ENCODE data around the gene LHFPL5. TPM values are rescaled to one million over a fixed set of nuclear protein-coding genes. Genes with fewer than 3 reads are reported as not detected.

The LHFPL5 gene
- total and polyA plus RNA-seq, 2 experiments from 2014 or later: 0.10 TPM; not detected in 1

- H3K9me3 ChIP-seq (ENCODE audit: low read depth): no peaks in the 10 kb centered on the region
- TF ChIP-seq EZH2 (IDR thresholded peaks at IDR 0.05; ENCODE audit: borderline replicate concordance): no peak
- TF ChIP-seq, protein P1, sequence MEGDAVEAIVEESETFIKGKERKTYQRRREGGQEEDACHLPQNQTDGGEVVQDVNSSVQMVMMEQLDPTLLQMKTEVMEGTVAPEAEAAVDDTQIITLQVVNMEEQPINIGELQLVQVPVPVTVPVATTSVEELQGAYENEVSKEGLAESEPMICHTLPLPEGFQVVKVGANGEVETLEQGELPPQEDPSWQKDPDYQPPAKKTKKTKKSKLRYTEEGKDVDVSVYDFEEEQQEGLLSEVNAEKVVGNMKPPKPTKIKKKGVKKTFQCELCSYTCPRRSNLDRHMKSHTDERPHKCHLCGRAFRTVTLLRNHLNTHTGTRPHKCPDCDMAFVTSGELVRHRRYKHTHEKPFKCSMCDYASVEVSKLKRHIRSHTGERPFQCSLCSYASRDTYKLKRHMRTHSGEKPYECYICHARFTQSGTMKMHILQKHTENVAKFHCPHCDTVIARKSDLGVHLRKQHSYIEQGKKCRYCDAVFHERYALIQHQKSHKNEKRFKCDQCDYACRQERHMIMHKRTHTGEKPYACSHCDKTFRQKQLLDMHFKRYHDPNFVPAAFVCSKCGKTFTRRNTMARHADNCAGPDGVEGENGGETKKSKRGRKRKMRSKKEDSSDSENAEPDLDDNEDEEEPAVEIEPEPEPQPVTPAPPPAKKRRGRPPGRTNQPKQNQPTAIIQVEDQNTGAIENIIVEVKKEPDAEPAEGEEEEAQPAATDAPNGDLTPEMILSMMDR (IDR thresholded peaks at IDR 0.05; ENCODE audit: poor library complexity): no peak
- no peak for TF ChIP-seq EZH2phosphoT487 (IDR thresholded peaks at IDR 0.05; ENCODE audit: low read depth, severe bottlenecking, unreplicated experiment)
- WGBS (ENCODE audit: low lambda C conversion rate, missing lambda C conversion rate): 90% methylated on average over 2 of the region's 2 CpGs
Observed at GRCh38 chr6:35781290-35781689, 23.9 kb upstream of the LHFPL5 start.

GRCh38 chr6:35782424-35782823 lies 22.7 kb upstream of the LHFPL5 start:
- Histone ChIP-seq H3K4me2 (no peak overlapping the region), H3K27ac (no peak overlapping the region), H3K4me1 (ENCODE audit: insufficient read depth) (no peaks in the 10 kb centered on the region), H3K27me3 (peaks cover 3% of the 10 kb centered on the region), H3K9me2 (replicated peaks; ENCODE audit: insufficient read depth) (no peaks in the 10 kb centered on the region), H3K79me2 (no peaks in the 10 kb centered on the region), H3K9me3 (ENCODE audit: low read depth) (no peaks in the 10 kb centered on the region), H3K36me3 (replicated peaks; ENCODE audit: insufficient read depth, low read depth) (no peaks in the 10 kb centered on the region), H2AFZ (no peak overlapping the region), H4K20me1 (ENCODE audit: insufficient read depth, poor library complexity, severe bottlenecking) (no peaks in the 10 kb centered on the region), H3K4me3 (no peak overlapping the region)
- TF ChIP-seq EZH2phosphoT487 (IDR thresholded peaks at IDR 0.05; ENCODE audit: low read depth, severe bottlenecking, unreplicated experiment) (no peak), EZH2 (IDR thresholded peaks at IDR 0.05; ENCODE audit: borderline replicate concordance) (no peak)
- TF ChIP-seq, protein P1 (IDR thresholded peaks at IDR 0.05; ENCODE audit: poor library complexity): no peak
- WGBS (ENCODE audit: low lambda C conversion rate, missing lambda C conversion rate): 86% methylated on average over 3 of the region's 3 CpGs
- DNase-seq (ENCODE audit: low spot score): no peak

More at GRCh38 chr6:35781290-35781689, 23.9 kb upstream of the LHFPL5 start:
- no peak overlapping the region for H3K4me2 ChIP-seq
- no peaks in the 10 kb centered on the region for H4K20me1 ChIP-seq (ENCODE audit: insufficient read depth, poor library complexity, severe bottlenecking)
- no peaks in the 10 kb centered on the region for H3K9me2 ChIP-seq (replicated peaks; ENCODE audit: insufficient read depth)
- H3K79me2 ChIP-seq: no peaks in the 10 kb centered on the region
- no peaks in the 10 kb centered on the region for H3K4me1 ChIP-seq (ENCODE audit: insufficient read depth)
- H3K4me3 ChIP-seq: no peak overlapping the region
- no peak for DNase-seq (ENCODE audit: low spot score)
- no peak overlapping the region for H2AFZ ChIP-seq
- no peaks in the 10 kb centered on the region for H3K36me3 ChIP-seq (replicated peaks; ENCODE audit: insufficient read depth, low read depth)
- H3K27me3 ChIP-seq: no peaks in the 10 kb centered on the region
- H3K27ac ChIP-seq: no peak overlapping the region

DNA sequence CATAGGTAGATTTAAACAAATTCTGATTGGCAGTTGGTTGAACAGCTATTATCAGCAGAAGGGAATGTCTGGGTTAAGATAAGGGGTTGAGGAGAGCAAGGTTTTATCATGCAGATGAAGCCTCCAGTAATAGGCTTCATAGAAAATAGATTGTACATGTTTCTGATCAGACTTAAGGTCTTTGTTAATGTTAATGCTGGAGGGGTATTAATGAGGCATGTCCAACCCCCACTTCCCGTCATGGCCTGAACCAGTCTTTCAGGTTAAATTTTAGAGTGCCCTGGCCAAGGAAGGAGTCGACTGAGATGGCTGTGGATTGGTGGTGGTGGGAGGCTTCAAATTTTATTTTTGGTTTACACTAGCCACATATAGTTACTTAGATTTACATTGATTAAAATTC lies 21.0 kb upstream of the LHFPL5 start:
- no peak for DNase-seq (ENCODE audit: low spot score)
- H4K20me1 ChIP-seq (ENCODE audit: insufficient read depth, poor library complexity, severe bottlenecking): no peaks in the 10 kb centered on the region
- 57% methylated on average over 2 of the region's 2 CpGs for WGBS (ENCODE audit: low lambda C conversion rate, missing lambda C conversion rate)

More for the DNA sequence above, 21.0 kb upstream of the LHFPL5 start:
- H3K27ac ChIP-seq: no peak overlapping the region
- TF ChIP-seq, protein P1 (IDR thresholded peaks at IDR 0.05; ENCODE audit: poor library complexity): no peak
- TF ChIP-seq EZH2phosphoT487 (IDR thresholded peaks at IDR 0.05; ENCODE audit: low read depth, severe bottlenecking, unreplicated experiment) (no peak), EZH2 (IDR thresholded peaks at IDR 0.05; ENCODE audit: borderline replicate concordance) (no peak)
- H3K4me3 ChIP-seq: no peak overlapping the region
- no peaks in the 10 kb centered on the region for H3K36me3 ChIP-seq (replicated peaks; ENCODE audit: insufficient read depth, low read depth)
- H3K9me2 ChIP-seq (replicated peaks; ENCODE audit: insufficient read depth): no peaks in the 10 kb centered on the region
- H3K79me2 ChIP-seq: no peaks in the 10 kb centered on the region
- no peaks in the 10 kb centered on the region for H3K4me1 ChIP-seq (ENCODE audit: insufficient read depth)
- no peak overlapping the region for H2AFZ ChIP-seq
- H3K27me3 ChIP-seq: peaks cover 19% of the 10 kb centered on the region
- no peaks in the 10 kb centered on the region for H3K9me3 ChIP-seq (ENCODE audit: low read depth)
- H3K4me2 ChIP-seq: no peak overlapping the region

Measured in hepatocyte (in vitro differentiated cells).